CD4-positive, alpha-beta T cell treated with Interleukin-17A for 1 hour (primary cell): ENCODE results near the gene MYL5.

ENCODE experiments used
- DNase-seq: peaks from one replicate; pipeline ENCODE4 v3.0.0-alpha.2; 2020

The MYL5 gene

GRCh38 chr4:675036-675882 lies 917 bp downstream of the MYL5 start:
- no peak for DNase-seq

GRCh38 chr4:675980-676870 lies 1.9 kb downstream of the MYL5 start:
- peak; percentile 9 for DNase-seq

- no peak for DNase-seq
These were observed 2.5 kb downstream of the MYL5 start for GRCh38 chr4:676871-677235.

DNA sequence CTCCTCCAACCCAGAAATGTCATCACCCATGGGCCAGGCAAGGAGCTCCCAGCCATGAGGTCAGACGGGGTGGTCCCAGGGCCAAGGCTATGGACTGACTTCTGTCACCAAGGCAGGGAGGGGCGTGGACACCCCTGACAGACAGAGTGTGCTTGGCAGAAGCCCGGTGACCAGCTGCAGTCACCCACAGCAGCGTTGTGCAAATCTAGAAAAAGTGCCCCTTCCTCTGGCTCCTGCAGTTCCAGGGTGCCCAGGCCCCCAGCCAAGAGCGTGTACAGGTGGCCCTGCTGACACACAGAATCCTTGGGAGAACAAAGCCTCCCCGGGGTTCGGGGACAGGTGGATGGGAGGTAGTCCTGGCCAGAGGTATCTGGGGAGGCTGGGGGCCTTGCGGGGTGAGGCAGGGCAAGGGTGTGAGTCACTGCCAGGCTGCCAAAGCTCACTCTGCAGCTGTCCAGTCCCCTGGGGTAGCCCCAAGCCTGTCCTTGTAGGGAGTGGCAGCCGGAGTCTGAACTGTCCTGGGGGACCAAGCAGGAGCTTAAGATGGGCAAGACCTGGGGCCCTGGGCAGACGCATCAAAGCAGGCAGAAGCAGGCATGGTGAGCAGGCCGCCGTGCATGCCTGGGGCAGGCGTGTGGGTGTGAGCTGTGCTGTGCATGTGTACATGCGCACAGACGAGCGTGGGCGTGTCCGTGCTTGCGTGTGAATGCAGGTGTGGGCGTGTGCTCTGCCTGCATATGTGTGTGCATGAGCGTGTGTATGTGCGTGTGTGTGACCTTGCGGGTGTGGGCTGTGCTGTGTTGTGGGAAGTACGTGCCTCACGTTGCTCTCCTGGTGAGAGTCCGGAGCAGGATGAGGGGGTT lies 3.3 kb downstream of the MYL5 start:
- DNase-seq = peak; percentile 40

- no peak for DNase-seq
These were observed 4.2 kb downstream of the MYL5 start for GRCh38 chr4:678331-679103.

DNA sequence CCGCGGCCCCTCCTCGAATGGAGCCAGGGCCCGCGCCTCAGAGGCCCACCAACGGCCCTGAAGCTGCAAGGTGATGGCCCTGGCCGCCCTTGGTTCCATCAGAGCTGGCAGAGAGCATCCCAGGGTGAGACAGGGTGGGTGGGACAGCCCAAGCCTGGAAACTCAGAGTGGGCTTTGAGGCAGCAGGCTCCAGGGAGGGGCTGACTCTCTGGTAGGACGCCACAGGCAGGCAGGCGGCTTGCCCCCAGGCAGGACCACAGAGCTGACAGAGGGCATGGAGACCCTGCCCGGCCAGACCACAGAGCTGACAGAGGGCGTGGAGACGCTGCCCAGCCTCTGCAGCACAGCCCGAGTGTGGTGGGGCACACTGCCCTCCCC lies 4.8 kb downstream of the MYL5 start:
- DNase-seq = no peak

DNA sequence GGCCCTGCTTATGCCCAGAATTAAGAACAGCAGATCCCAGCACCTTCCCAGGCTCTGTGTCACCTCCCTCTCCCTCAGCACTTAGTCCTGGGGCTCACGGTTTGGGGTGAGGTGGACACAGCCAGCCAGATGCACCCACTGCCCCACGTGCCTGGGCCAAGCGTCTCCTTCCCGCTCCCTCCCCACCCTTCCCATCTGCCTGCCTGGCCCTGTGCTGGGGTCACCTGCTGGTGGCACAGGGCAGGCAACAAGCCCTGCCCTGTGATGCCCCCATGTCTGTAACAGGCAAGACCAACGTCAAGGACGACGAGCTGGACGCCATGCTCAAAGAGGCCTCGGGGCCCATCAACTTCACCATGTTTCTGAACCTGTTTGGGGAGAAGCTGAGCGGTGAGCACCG lies 5.3 kb downstream of the MYL5 start:
- no peak for DNase-seq

DNA sequence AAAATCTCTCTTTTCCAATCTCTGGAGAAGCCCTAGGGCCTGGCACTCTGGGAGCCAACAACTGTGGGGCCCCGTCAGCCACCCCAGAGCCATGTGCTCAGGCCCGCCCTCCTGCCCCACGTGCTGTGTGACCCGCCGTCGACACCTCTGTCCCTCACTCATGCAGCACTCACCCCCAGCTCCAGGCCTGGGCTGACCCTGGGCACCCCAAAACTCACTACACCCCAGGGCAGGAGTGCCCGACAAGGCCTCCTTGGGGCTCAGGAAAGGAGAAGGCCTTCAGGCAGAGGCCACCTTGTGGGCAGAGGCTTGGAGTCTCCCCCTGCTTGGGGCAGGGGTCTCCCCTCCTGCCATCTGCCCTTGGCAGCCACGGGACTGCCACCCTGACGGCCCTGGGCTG lies 5.7 kb downstream of the MYL5 start:
- DNase-seq = no peak

GRCh38 chr4:680551-680927 lies 6.2 kb downstream of the MYL5 start:
- DNase-seq = no peak

- peak; percentile 69 for DNase-seq
These were observed 6.7 kb downstream of the MYL5 start for GRCh38 chr4:680928-681645.

DNA sequence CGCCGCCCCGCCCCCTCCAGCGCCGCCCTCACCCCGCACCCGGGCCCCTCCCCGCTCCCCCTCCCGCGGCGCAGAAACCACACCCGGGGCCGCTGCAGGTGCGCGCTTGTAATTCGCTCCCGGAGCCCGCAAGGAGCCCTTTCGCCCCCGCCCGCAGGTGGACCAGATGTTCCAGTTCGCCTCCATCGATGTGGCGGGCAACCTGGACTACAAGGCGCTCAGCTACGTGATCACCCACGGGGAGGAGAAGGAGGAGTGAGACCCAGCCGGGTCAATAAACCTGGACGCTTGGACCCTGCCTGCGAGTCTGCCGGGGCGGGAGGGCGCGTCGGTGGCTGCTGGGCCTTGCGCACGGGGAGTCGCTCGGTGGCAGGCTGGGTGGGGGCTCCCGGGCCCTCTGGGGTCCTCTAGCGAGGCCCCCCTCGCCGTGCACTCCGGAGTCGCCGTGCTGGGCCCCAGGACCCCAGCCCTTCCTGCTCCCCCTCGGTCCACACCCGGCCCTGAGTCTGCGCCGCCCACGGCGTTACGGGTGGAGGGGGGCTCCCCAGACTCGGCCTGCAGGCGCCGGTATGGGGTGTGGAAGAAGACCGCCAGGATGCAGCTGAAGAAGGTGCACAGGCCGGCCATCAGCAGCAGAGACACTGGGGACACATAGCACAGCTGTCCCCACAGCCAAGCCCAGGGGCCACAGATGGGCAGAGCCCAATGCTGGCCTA lies 7.6 kb downstream of the MYL5 start:
- DNase-seq = peak; percentile 61

GRCh38 chr4:682490-683172 lies 8.3 kb downstream of the MYL5 start:
- no peak for DNase-seq

GRCh38 chr4:683247-683897 lies 9.0 kb downstream of the MYL5 start:
- no peak for DNase-seq

GRCh38 chr4:683982-684622 lies 9.8 kb downstream of the MYL5 start:
- peak; percentile 36 for DNase-seq

DNA sequence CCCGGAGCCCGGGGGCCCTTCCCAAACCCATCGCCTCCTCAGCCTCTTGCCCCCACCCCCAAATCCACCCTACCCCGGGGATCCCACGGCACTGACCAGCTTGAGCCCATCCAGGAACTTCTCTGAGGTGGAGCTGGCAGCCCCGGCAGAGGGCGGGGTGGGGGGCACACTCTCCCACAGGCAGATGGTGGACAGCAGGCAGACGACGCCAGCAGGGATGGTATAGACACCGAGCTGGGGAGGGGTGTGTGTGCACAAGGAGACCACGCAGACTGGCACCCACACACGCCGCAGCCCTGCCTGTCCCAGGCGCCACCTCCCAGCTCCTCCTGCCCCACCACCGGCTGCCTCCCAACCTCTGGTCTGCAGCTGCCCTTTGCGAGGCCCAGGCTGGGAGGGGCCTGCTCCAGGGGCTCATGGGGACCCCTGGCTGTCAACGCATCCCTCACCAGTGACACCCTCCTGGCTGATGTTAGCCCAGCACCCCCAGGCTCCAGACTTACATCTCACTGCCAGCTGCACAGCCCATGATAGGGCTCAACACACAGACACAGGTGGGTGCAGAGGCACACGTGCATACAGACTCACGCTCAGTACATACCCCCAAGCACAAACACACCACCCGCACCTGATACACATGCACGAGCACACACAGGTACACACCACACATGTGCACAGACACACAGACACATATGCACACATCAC lies 10.4 kb downstream of the MYL5 start:
- DNase-seq = no peak

- no peak for DNase-seq
These were observed 11.5 kb downstream of the MYL5 start for GRCh38 chr4:685679-686412.

DNA sequence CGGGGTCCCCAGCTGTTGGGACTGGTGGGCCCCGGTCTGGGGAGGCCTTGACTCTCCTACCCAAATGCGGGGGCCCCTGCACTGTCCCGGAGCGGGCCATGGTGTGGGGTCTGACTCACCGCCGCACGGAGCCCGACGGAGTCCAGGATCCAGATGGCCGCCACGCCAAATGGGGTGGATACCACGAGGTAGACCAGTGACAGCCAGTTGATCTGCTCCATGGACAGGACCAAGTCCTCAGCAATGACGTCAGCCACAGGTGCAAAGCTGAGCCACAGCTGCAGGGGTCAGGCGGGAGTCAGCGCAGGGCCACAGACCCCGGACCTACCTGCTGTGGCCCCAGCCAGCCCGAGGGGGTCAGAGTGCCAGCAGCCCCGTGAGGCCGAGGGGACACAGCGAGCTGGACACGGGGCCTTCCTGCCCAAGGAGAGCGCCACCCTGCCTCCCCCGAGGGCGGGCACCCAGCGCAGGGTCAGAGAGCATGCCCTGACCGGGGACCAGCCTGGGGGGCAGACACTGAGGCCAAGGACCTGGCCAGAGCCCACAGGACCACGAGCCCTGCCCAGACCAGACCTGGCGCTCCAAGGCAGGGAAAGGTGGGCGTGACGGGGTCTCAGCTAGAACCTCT lies 12.2 kb downstream of the MYL5 start:
- no peak for DNase-seq
